ENCODE measurements around the gene GALK1. TPM values are rescaled to one million over a fixed set of nuclear protein-coding genes. Genes with fewer than 3 reads are reported as not detected.
A peak's percentile ranks its signal among the peaks of the same experiment; 100 is the strongest.

GALK1 gene
- total and polyA plus RNA-seq, 9 of the 15 experiments (the other 6 are each of a cell fraction or from before 2014, with no cell fraction given): 0.45 to 51.6 (median 17.4) TPM

- TF ChIP-seq FIP1L1 (IDR thresholded peaks at IDR 0.05; ENCODE audit: low read depth, low read length, poor library complexity, severe bottlenecking) (peak; percentile 72), E2F1 (CRISPR knock-in tag; IDR thresholded peaks at IDR 0.05) (peak; percentile 59; the same call in 1 of the 2 replicates), ZNF217 (CRISPR knock-in tag; IDR thresholded peaks at IDR 0.05) (no peak), CBFA2T3 (IDR thresholded peaks at IDR 0.05) (no peak), ZNF197 (CRISPR knock-in tag; IDR thresholded peaks at IDR 0.05; ENCODE audit: low read depth) (no peak), HDAC1 (IDR thresholded peaks at IDR 0.05) (no peak), RBM14 (IDR thresholded peaks at IDR 0.05; ENCODE audit: borderline replicate concordance, insufficient read depth, low read depth, low read length) (no peak), RUNX1 (IDR thresholded peaks at IDR 0.05; ENCODE audit: low read depth) (no peak), XRCC5 (IDR thresholded peaks at IDR 0.05; ENCODE audit: low read depth, low read length) (no peak), RHOXF2B (CRISPR knock-in tag; conservative IDR thresholded peaks at IDR 0.05) (no peak), ZNF140 (CRISPR knock-in tag; IDR thresholded peaks at IDR 0.05) (no peak), PHF8 (IDR thresholded peaks at IDR 0.05; ENCODE audit: borderline replicate concordance, low read length) (peak; percentile 54; the same call in 1 of the 2 replicates), PPARD (CRISPR knock-in tag; IDR thresholded peaks at IDR 0.05) (no peak), KDM1A (IDR thresholded peaks at IDR 0.05) (no peak), MTF1 (CRISPR knock-in tag; IDR thresholded peaks at IDR 0.05; ENCODE audit: borderline replicate concordance) (no peak), POLR2G (IDR thresholded peaks at IDR 0.05; ENCODE audit: low read depth, low read length) (peak; percentile 87), STAG1 (CRISPR knock-in tag; IDR thresholded peaks at IDR 0.05; ENCODE audit: borderline replicate concordance) (peak; percentile 44), CREBBP (IDR thresholded peaks at IDR 0.05; ENCODE audit: low read depth, low read length) (no peak), MNT (conservative IDR thresholded peaks at IDR 0.05) (peak; percentile 67 to 75), GTF2A2 (tag; IDR thresholded peaks at IDR 0.05) (no peak), ZBTB26 (CRISPR knock-in tag; IDR thresholded peaks at IDR 0.05) (no peak), CTCFL (IDR thresholded peaks at IDR 0.05; ENCODE audit: borderline replicate concordance, insufficient read depth, low read depth, low read length, poor library complexity, severe bottlenecking) (peak; percentile 92)
Measured at GRCh38 chr17:75753514-75754377, 11.2 kb downstream of the GALK1 start (continued).

Data from K562 (cell line).